ENCODE results near the gene EYA2.

Gene EYA2

GRCh38 chr20:46933150-46933549 is 38.5 kb downstream of the EYA2 start:
- DNase-seq: no peak

- no peak for DNase-seq
Observed at GRCh38 chr20:46934746-46935287, 40.2 kb downstream of the EYA2 start.

- no peak for DNase-seq
Observed at GRCh38 chr20:46935394-46936017, 40.9 kb downstream of the EYA2 start.

- DNase-seq: no peak
Observed at GRCh38 chr20:46936415-46937156, 41.9 kb downstream of the EYA2 start.

- no peak for DNase-seq
Observed at GRCh38 chr20:46937157-46937523, 42.5 kb downstream of the EYA2 start.

- no peak for DNase-seq
Observed at GRCh38 chr20:46937533-46938226, 43.0 kb downstream of the EYA2 start.

GRCh38 chr20:46938434-46938833 is 43.8 kb downstream of the EYA2 start:
- no peak for DNase-seq

GRCh38 chr20:46939031-46939965 is 44.7 kb downstream of the EYA2 start:
- DNase-seq: no peak

- DNase-seq: no peak
Observed at GRCh38 chr20:46940616-46941015, 46.0 kb downstream of the EYA2 start.

GRCh38 chr20:46941404-46941803 is 46.8 kb downstream of the EYA2 start:
- DNase-seq: no peak

GRCh38 chr20:46943861-46944591 is 49.4 kb downstream of the EYA2 start:
- DNase-seq: no peak

GRCh38 chr20:46945465-46945864 is 50.8 kb downstream of the EYA2 start:
- no peak for DNase-seq

- no peak for DNase-seq
Observed at GRCh38 chr20:46946181-46946624, 51.6 kb downstream of the EYA2 start.

GRCh38 chr20:46946796-46947195 is 52.2 kb downstream of the EYA2 start:
- no peak for DNase-seq

- DNase-seq: no peak
Observed at GRCh38 chr20:46948081-46948480, 53.4 kb downstream of the EYA2 start.

GRCh38 chr20:46951405-46951804 is 56.8 kb downstream of the EYA2 start:
- no peak for DNase-seq

GRCh38 chr20:46951840-46952497 is 57.3 kb downstream of the EYA2 start:
- no peak for DNase-seq

GRCh38 chr20:46953596-46953995 is 59.0 kb downstream of the EYA2 start:
- DNase-seq: no peak

GRCh38 chr20:46954490-46955038 is 59.9 kb downstream of the EYA2 start:
- no peak for DNase-seq

- DNase-seq: no peak
Observed at GRCh38 chr20:46955601-46956556, 61.2 kb downstream of the EYA2 start.
